Dedifferentiated amniotic fluid mesenchymal stem cell (primary cell): ENCODE measurements around the gene LDLRAD2.

Experiments
- DNase-seq: peaks from one replicate; pipeline ENCODE4 v3.0.0-alpha.2; 2016; ENCODE audit errors: extremely low spot score

Gene LDLRAD2

GRCh38 chr1:21860971-21861370, 48.9 kb downstream of the LDLRAD2 start:
- DNase-seq = no peak

DNA sequence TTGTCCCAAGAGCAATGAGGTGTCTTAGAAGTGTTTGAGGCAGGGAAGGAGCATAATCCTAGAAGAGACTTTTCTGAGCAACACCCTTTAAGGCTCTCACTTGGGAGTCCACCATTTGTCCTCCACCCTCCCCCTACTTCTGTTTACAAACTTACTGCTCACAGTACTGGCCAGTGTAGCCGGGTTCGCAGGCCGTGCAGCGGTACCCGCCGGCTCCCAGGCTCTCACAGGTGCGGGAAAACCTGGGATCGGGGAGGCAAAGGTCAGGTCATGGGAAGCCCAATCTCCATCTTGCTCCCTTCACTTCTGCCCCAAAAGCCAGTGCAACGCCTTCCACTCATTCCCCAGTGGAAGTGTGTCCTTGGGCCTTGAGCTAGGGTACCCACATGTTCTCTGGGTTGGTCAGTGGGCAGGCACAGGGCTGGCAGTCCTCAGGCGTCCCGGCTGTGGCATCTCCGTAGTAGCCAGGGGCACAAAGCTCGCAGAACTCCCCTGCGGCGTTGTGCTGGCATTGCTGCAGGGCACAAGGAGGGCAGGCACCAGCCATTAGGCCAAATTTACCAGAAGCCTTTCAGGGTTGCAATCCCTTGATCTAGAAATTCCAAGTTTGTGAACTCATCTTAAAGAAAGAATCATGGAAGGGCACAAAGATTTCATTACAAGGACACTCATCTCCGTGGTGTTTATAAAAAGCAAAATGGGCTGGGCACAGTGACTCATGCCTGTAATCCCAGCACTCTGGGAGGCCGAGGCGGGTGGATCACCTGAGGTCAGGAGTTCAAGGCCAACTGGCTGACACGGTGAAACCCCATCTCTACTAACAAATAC, 49.8 kb downstream of the LDLRAD2 start:
- peak; percentile 54 for DNase-seq

DNA sequence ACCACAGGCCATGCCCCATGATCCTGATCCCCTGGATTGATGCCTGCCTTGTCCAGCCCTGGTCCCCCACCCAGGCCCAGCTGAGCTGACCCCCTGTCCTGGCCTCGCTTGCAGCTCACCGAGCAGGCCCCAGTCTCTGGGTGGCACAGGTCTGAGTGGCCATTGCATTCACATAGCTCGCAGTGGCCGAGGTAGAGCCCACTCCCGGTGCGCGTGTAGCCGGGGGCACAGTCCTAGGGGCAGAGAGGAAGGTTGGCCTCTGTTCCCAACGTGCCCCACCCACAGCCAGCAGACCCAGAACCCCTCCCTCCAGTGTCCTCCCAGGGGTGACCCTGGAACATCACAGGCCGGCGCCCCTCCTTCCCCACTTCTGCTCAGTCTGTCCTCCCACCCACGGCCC, 51.9 kb downstream of the LDLRAD2 start:
- DNase-seq = no peak

DNA sequence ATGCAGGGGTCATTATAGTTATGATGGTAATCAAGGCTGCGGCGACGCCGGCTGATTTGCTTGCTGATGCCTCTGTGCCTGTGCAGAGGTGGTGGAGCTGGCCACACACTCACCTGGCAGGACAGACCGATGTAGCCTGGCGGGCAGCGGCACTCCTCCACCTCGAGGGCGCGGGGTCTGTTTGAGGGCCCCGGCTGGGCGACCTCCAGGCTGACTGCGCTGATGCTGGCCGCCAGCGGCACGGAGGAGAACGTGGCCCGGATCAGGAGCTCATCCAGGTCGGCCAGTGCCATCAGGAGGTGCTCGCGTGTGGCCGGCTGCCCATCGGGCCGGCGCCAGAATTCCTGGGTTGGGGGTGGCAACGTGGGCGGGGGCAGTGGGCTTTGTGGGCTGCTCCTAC, 52.7 kb downstream of the LDLRAD2 start:
- DNase-seq = no peak

DNA sequence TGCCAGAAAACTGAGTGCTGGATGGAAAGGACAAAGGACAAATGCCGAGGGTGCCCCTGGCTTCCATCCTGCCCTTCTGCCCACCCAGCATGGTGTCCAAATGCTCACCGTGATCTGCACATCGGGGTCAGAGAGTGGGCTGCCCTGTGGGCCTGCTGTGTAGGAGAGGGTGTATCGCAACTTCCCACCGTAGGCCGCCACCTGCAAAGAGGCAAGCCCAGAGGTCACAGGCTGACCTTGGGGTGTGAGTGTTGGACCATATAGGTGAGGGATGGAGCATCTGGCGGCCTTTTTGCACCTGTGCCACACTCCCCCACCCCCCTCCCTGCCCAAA, 53.5 kb downstream of the LDLRAD2 start:
- no peak for DNase-seq

- no peak for DNase-seq
Measured at GRCh38 chr1:21865943-21866706, 54.1 kb downstream of the LDLRAD2 start.

- no peak for DNase-seq
Measured at GRCh38 chr1:21866707-21867043, 54.6 kb downstream of the LDLRAD2 start.

DNA sequence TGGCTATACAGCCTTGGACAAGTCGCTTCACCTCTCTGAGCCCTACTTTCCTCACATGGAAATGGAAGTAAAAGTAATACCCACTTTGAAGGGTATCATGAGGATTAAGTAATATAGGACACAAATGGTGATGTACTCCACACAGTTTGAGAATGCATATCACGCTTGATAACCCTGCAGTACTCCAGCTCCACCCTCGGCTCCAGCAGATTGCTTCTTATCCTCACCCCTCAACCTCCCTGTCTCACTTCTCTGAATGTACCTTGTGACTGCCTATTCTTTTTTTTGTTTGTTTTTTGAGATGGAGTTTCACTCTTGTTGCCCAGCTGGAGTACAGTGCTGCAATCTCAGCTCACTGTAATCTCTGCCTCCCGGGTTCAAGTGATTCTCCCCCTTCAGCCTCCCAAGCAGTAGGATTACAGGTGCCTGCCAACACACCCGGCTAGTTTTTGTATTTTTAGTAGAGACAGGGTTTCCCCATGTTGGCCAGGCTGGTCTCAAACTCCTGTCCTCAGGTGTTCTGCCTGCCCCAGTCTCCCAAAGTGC, 55.5 kb downstream of the LDLRAD2 start:
- no peak for DNase-seq

- DNase-seq = no peak
Measured at GRCh38 chr1:21868482-21868881, 56.4 kb downstream of the LDLRAD2 start.

DNA sequence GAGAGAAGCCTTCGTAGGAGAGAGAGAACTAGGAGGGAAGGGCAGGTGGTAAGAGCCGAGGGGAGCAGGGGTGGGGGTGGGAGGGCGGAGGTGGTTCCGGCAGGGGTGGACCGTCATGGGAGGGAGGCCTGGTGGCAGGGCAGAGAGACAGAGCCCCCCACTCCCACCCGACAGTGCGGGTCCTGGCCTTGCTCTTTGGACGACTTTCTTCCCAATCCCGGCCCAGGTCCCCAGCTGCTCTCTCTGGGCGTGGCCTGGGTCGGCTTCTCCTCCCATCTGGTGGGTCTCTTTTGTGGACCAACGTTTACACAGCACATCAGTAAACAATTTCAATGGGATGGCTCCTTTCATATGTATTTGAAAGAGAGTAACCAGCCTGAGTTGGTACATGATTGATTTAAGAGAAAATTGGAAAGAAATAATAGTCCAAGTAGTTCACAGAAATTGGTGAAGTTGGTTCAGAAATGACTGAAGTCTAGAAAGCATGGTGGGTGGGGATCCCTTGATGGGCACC, 56.9 kb downstream of the LDLRAD2 start:
- no peak for DNase-seq

GRCh38 chr1:21869620-21870121, 57.6 kb downstream of the LDLRAD2 start:
- peak; percentile 86 for DNase-seq

DNA sequence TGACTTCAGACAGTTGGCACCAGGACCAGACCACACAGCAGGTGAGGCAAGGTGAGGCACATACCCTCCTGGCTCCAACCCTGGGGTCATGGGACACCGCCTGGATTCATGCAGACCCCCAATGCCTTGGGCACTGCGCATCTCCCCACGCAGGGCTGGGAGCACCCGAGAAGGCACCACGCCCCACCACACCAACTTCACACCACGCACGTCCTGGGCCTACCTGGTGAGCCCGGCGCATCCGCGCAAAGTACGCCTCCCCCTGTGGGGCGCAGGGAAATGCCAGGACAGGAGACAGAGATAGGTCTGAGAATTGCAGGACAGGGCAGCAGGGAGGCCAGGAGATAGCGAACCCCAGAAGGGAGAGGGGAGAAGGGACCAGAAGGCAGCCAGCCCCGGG, 58.5 kb downstream of the LDLRAD2 start:
- no peak for DNase-seq

GRCh38 chr1:21871943-21872342, 59.9 kb downstream of the LDLRAD2 start:
- DNase-seq = no peak

GRCh38 chr1:21872445-21873079, 60.5 kb downstream of the LDLRAD2 start:
- DNase-seq = no peak

DNA sequence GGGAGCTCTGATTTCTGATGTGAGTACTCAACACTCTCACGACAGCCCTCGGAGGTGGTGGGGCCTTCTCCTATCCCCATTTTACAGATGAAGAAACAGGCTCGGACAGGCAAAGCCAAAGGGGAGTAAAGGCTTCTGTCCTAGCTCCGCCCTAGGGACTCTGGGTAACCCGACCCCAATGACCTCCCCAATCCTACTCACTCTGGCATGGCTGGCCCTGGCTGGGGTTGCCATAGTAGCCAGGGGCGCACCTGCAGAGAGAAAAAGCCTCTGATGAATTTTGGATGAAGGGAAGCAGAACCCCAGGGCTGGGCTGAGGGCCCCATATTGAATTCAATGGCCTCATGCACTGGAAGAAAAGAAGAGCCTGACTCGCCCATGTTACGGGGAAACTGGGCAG, 61.1 kb downstream of the LDLRAD2 start:
- no peak for DNase-seq

DNA sequence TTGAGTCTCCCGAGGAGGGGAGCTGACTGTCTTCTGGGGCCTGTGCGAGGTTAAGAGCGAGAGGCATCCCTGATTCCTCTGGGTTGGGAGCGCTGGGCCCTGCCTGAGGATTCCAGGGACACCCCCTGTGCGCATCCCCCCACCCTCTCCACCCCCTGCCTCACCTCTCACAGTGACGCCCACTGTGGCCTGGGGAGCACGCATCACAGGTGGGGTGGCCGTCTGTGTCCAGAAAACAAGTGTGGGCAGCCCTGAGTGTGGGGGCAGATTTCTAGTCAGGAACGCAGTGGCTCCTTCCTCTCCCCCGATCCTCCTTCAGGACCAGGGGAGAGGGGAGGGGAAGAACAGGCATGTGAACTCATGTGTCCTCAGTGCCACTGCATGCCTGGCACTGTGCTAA, 61.7 kb downstream of the LDLRAD2 start:
- no peak for DNase-seq

GRCh38 chr1:21874328-21874727, 62.3 kb downstream of the LDLRAD2 start:
- DNase-seq = no peak
